Measurements from ENCODE around the gene NAPEPLD. TPM values are rescaled to one million over a fixed set of nuclear protein-coding genes. Genes with fewer than 3 reads are reported as not detected.
A peak's percentile ranks its signal among the peaks of the same experiment; 100 is the strongest.
"Not testable (repeated sequence)": the region's sequence is repeated elsewhere in the genome, so short reads cannot be mapped to it uniquely, and the experiment has no call there.

The NAPEPLD gene
- polyA plus RNA-seq (ENCODE audit: insufficient read length) = 14.5 TPM

DNA sequence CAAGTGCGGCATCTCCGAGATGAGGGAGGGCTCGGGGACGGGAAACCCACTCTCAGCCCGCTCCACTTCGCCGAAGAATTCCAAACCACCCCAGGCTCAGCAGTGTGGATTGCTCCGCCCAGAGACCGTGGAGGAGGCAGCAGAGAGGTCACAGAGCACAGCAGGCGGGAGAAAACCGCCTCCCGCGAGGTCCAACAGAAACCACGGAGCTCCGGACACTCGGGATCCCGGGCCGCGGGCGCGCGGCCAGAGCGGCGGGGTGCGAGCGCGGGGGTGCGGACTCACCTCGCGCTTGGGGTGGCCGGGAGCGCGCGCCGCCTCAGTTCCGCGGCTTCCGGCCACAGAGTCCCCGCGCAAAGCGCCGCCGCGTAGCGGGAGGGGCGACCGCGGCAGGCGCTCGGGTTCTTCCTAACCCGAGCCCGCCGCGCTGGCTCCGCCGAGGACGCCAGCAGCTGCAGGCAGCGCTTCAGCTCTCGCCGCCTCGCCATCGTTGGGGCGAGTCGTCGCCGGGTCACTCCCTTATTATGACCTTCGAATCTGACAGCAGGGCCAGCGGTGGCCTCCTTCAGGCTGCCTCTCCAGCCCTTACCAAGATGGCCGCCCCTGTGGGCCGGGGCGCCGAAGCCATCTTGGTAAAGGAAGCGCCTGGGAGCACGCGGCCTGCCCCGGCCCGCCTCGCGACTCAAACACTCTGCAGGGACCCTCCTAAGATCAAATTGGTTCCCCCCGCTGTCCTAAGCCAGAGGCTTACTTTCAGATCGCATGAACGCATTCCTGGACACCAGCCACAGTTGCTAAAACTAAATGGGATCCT is at the start of gene NAPEPLD:
TSS of gene NAPEPLD (minus strand) at position 106 of the 814 bp plus-strand sequence. CDS start 20,323 bp downstream, outside the sequence.
- DNase-seq = peak; percentile 93

DNA sequence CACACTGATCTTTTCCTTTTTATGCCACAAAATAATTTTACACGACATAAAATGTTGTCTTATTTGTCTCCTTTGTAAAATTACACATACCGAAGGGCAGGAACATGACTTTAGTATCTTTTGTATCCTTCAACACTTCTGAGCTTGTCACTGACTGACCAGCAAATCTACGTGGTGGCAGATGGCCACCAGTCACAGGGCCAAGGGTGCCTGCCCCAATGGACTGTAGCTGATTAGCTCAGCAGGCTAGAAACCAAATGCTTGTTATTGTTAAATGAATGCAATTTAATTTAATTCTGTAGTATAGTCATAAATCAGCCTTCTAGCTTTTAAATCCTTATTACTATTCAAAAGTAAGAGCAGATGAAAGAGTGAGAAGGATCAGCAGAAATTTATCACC is 49.2 kb upstream of the NAPEPLD start:
- DNase-seq = not testable (repeated sequence)

DNA sequence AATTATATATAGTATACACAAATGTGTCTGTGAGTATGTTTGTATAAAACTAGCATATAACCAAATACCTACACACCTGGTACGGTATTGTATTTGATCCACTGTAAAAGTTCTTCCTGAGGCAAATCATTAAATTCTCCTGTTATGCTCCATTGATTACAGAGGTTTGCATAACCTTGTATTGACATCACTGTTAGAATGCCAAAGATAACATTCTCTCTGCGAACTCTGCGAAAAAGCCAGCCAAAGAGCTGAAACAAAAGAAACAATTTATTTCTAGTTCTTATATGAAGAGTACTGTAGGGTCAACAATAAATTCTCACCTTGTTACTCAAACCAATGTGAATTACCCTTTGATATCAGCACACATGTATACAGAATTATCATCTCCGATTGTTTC is 46.5 kb upstream of the NAPEPLD start:
- DNase-seq = not testable (repeated sequence)

DNA sequence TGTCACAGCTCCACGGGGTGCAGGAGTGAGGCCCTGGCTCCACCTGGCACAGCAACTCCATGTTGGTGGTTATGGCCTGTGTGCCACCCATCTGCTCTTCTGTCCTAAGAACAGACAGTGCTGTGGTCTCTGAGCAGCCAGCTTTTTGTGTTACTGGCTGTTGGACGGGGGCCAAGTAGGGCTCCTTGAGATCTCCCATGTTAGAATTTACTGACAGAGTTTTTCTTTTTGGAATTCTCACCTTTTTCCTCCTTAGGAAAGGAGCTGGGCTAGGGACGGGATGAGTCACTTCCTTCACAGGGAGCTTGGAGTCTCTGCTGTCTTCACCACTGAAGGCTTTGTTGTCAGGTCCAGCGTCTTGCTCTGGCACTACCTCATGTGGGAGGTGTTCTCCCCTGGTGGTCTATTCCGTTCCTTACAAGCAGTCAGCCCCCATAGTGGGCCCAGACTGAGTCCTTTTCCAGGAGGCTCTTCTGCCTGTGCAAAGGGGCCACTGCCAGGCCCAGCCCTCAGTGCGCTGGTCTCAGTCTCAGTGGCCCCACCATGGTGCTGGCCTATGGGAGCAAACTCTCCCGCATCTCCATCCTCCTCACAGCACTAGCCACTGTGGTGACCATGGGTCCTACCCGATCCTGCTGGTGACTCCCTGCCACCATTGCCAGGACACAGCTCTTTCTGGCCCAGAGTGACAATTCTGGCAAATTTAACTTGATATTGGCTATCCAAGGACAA is 23.7 kb upstream of the NAPEPLD start:
- not testable (repeated sequence) for DNase-seq

DNA sequence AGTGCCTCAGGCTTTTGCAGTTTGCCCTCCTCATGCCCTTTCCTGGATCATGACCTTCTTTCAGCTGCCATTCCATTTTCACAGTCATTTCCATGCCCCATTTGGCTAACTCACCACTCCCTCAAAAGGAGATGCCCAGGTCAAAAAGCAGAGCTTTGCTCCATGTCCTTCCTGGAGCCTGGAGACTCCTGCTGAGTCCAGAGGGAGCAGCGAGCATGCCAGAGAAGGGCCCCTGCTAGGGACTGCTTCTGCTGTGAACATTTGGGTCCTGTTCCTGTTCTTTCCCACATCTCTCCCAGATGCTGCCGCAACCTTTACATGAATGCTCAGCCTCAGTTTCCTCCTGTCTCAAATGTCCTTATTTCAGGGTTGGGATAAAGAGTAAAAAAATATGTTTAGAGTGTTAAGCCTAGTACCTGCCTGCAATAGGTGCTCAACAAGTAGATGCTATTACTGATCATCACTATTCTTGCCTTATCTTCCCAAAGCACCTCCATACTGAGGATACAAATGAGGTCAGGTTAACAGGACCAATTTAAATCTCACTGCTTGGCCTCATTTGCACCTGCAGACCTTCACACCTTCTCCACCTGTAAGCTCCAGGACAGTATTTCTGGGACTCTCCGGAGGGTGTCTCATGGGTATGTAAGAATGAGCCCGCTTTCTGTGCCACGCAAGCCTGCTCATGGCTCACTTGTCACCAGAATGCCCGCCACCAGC is 23.0 kb upstream of the NAPEPLD start:
- not testable (repeated sequence) for DNase-seq

DNA sequence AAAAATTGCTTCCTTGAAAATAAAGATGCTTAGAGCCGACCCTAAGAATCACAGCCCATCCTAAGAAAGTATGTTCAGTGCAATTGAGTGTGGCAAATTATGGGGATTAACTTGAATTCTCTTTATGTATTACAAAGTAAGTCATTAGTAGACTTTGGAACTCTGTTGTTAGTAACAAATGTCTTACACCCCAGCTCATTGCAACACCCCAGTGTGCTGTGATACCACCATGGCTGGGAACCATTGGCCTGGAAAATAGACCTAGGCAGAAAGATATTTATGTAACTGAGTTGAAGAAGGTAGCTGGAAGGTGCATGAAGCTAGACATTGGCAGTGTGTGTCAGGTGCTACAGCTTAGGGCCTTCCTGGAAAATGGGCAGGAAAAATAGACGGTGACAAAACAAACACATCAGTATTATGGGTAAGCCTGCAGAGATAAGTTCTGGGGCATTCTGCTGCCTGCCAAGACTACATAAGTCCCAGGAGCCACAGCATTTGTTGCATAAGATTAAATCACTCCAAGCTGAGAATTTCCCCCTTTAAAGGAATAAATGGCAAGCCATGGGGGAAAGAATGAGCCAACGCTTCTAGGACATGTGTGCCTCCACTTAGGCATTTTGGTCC is 18.1 kb upstream of the NAPEPLD start:
- not testable (repeated sequence) for DNase-seq

DNA sequence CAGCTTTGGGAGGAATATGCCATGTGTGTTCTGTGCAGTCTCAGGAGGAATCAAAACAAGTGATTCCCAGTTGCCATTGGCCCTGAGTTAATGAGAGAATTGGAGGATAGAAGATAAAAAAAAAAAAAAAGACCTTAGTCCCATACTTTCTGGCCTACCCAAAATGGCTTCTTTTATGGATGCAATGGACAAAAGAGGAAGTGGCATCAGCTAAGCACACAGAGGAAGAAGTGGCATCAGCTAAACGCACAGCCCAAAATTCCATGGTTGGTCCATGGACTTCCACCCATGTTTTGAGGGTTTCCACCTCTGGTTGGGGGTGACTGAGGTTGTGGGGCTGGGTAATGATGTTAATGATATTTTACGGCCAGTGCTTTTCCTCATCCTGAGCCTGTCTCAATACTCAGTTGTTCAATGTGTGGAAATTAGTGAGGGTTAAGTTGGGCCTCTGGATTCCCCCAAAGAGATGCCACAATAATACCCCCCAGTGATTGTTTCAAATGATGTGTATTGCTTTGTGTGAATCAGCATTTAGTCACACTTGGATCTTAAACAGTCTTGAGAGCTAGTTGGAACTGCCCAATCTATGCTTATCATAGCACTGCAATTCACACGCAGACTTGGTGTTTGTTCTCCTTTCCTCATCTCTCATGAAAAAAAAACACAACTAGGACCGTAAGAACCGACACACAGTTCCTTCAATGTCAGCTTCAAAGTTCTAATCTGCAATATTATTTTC is 14.4 kb upstream of the NAPEPLD start:
- DNase-seq = not testable (repeated sequence)

DNA sequence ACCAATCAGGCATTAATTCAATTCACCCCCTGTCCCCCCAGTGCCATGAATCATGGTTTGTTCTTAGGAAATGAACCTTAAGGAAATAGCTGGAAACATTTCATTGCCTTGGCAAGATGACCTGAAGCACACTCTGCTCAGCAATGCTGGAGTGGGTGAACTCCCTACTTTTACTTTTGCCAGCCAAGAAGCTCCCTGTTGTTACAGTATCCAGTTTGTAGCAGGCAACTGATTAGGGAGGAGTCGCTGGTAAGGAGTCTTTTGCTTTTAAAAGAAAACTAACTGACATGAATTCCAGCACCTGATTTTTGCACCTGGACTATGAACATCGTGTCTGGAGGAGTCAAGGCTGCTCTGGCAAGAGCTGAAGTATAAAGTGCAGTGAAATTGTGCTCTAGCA is 13.7 kb upstream of the NAPEPLD start:
- DNase-seq = not testable (repeated sequence)

DNA sequence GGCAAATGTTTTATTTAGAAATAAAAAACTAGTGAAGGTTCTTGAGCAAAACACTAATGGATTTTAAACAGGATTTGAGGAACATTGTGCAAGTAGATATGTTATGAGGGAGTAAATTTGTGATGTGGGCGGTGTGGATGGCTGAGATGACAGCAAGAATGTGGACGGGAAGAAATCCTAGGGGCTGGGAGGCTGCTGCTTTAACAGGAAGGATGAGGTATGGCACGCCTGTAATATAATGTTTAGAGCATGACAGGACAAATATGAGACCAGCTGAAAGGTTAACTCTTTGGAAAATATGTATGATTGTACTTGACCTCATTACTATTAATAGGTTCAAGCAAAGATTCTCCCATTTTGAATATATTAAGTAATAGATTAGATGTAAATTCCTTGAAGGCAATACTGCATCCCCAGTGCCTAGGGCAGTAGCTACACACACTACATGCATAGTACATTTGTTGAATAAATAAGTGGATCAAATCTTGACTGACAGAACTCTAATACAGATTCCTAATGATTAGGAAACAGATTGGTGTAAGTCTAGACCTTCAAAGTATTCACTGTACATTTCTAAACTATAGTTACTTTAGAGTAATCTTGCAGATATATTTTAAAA is 13.2 kb upstream of the NAPEPLD start:
- DNase-seq = not testable (repeated sequence)

DNA sequence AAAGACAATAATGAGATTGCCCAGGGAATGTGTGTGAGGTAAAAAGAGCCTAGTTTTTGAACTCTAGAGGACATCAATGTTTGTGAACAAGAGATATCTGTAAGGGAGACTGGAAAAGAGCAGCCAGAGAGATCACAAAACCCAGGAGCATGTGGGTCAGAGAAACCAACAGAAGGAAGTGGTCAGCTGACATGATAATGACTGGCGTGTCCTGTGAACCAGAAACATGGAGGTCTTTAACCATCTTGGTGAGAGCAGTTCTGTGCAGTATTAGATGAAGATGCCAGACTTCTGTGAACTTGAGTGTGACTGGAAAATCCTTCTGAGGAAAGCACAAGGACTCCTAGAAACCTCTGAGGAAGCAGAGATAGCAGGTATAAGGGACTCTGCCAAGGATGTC is 10.2 kb upstream of the NAPEPLD start:
- DNase-seq = not testable (repeated sequence)

DNA sequence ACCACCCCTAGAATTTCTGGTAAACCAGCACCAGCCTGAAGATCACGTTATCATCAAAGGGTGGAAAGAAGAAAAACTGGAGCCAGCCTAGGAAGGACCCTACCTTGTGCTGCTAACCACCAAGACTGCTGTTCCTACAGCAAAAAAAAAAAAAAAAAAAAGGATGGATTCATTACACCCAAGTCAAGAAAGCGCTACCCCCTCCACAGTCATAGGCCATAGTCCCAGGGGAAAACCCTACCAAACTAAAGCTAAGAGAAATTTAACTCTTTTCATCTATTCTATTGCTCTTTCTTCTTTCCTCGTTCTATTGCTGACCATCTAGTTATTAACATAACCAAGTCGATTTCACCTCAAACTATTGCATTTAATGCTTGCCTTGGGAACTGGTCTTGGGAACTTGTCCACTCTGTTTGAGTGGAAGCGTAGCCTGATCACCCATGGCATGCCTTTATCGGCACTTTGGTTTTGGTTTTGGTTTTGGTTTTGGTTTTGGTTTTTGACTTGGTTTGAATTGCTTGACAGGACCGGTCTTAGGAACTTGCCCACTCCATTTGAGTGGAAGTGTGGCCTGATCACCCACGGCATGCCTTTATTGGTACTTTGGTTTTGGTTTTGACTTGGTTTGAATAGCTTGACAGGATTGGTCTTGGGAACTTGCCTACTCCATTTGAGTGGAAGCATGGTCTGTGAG is 6.6 kb upstream of the NAPEPLD start:
- not testable (repeated sequence) for DNase-seq

DNA sequence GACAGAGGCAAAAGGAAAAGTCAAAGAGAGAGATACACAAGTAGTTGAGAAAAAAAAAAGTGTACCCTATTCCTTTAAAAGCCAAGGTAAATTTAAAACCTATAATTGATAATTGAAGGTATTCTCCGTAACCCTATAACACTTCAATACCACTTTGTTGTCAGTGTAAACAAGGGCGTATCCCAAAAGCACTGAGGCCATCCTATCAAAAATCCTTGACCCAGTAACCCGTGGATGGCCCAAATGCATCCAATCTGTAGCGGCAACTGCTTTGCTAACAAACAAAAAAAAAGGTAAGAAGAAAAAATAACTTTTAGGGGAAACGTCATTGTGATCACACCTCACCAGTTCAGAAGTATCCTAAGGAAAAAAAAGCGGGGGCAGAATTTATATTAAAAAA is 5.1 kb upstream of the NAPEPLD start:
- no peak for DNase-seq

DNA sequence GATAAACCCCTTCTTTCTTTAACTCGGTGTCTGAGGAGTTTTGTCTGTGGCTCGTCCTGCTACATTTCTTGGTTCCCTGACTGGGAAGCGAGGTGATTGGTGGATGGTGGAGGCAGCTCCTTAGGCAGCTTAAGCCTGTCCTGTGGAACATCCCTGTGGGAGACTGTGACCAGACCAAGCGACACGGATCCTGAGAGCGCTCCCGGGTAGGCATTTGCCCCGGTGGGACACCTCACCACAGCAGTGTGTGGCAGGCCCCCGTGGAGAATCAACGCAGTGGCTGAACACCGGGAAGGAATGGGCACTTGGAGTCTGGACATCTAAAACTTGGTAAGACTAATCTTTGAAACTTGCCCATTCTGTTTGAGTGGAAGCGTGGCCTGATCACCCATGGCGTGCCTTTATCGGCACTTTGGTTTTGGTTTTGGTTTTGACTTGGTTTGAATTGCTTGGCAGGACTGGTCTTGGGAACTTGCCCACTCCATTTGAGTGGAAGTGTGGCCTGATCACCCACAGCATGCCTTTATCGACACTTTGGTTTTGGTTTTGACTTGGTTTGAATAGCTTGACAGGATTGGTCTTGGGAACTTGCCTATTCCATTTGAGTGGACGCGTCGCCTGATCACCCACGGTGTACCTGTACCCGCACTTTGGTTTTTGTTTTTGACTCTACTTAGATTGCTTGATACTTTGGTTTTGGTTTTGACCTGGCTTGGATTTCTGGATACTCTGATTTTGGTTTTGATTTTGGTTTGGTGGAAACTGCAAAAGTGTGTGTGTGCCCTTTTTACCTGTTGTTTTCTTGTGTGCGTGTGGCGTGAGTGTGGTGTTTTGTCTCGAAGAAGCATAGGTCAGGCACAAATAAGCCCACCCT is 4.1 kb upstream of the NAPEPLD start:
- not testable (repeated sequence) for DNase-seq

DNA sequence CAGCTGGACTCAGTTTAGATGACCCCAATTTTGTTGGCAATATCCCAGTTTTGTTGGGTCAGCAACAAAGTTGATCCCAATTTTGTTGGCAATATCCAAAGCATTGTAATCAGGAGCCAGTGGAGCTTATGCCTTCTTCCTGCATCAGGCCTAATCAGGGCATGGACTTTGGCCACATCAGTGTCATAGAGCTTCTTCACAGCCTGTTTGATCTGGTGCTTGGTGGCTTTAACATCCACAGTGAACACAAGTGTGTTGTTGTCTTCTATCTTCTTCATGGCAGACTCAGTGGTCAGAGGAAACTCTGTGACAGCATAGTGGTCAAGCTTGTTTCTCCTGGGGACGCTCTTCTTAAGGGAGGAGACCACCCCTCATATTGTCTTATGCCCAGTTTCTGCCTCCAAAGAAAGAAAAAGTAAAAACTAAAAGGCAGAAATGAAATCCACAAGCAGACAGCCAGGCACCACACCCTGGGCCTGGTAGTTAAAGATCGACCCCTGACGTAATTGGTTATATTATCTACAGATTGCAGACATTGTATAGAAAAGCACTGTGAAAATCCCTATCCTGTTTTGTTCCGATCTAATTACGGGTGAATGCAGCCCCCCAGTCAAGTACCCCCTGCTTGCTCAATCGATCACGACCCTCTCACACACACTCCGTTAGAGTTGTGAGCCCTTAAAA is 3.2 kb upstream of the NAPEPLD start:
- DNase-seq = not testable (repeated sequence)

DNA sequence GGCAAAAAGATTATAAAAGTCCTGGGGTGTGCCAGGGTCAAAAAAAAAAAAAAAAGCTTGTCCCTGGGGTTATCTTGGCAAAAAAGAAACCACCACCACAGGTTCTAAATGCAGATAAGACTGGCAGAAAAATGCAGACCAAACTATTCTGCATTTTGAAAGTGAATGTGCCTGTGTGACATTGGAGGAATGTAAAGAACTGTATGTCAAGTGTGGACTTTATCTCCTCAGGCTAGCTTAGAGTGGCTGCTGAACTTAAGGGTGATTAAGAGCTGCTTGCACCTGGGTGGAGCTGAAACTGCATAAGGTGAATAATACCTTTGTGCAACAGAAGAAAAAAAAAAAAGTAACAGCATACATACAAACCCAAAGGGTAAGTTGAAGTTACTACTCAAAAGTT is 1.3 kb upstream of the NAPEPLD start:
- DNase-seq = no peak

DNA sequence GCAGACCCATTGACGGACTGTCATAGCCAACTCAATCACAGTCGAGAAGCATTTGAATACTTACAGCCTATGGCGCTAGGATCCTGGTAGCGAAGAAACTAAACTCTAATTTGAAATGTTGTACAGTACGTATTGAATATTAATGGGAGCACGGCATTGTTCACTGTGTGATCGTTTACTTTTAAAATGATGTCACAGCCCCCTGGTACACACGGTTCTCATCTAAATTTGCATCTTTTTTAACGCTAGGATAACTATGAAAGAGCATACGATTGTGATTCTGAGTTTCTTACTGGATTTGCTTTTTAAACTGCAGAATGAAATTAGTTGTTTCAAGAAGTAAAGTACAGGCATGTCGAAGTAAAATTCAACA is 895 bp upstream of the NAPEPLD start:
- DNase-seq = no peak

DNA sequence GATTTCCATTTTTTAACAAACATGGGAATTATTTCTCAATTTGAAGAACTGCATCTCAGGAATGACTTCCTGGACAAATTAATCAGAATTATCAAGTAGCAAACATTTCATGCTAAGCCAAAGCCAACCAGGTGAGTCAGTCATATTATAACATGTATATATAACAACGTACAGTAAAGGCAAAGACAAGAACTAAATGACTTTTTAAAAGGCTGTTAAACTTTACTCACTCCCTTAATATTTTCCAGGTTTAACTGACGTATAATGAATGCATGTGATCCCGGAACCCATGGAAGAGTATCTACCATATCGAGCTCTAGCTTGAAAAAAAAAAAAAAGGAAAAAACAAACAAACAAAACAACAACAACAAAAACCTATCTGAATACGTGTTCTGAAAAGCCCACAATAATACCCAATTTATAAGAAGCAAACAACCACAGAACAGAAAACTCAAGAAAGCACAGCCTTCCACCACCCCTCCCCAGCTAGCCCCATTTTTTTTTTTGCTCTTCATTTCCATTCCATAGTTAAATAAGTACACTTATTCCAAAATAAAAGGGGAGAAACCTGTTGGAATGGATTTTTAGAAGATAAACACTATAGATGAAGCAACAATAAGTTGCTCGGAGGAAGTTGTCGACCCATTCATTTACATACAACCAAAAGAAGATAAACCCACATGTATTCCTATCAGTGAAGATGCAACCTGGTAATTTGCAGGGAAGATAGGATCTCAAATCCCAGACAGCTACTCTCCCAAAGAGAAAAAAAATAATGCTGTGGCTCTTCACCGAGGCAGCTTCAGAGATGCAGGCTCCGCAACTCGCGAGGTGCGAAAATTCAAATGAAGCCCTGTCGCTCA is 537 bp downstream of the NAPEPLD start:
- DNase-seq = no peak

DNA sequence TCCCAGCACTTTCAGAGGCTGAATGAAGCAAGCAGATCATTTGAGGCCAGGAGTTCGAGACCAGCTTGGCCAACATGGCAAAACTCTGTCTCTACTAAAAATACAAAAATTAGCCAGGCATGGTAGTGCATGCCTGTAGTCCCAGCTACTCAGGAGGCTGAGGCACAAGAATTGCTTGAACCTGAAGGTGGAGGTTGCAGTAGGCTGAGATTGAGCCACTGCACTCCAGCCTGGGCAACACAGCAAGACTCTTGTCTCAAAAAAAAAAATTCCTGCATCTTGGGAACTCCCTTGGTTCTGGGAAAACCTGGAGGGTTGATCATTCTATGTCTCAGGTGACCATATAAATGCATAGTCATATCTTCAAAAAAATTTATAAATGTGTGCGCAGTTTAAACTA is 4.1 kb downstream of the NAPEPLD start:
- not testable (repeated sequence) for DNase-seq

Data from hindlimb muscle (tissue), 1 donor.